Hepatocyte (in vitro differentiated cells): ENCODE data around the gene ARHGAP22. TPM values are rescaled to one million over a fixed set of nuclear protein-coding genes. Genes with fewer than 3 reads are reported as not detected.

Experiments
- DNase-seq: peaks from one replicate; pipeline ENCODE4 v3.0.0-alpha.2; 2016; ENCODE audit warnings: low spot score
- H2AFZ ChIP-seq: fragments of 200-600 bp; sonication (generic); 2 replicates; pipeline ENCODE4 v1.6.0; 2016; ENCODE audit warnings: antibody characterized with exemption, mild to moderate bottlenecking
- H3K27ac ChIP-seq: fragments of 200-600 bp; sonication (generic); 2 replicates; pipeline ENCODE4 v1.5.1; 2016; ENCODE audit warnings: mild to moderate bottlenecking
- H3K27me3 ChIP-seq: fragments of 200-600 bp; sonication (generic); 2 replicates; pipeline ENCODE4 v1.6.1; 2016
- H3K36me3 ChIP-seq: fragments of 200-600 bp; sonication (generic); replicated peaks from 2 replicates; pipeline ENCODE4 v1.5.1; 2016; ENCODE audit warnings: low read depth; ENCODE audit not compliant: insufficient read depth
- H3K4me1 ChIP-seq: fragments of 200-600 bp; sonication (generic); 2 replicates; pipeline ENCODE4 v1.5.1; 2016; ENCODE audit warnings: mild to moderate bottlenecking, moderate library complexity; ENCODE audit not compliant: insufficient read depth
- H3K4me2 ChIP-seq: fragments of 200-600 bp; sonication (generic); 2 replicates; pipeline ENCODE4 v1.6.0; 2016
- H3K4me3 ChIP-seq: fragments of 200-600 bp; sonication (generic); 2 replicates; pipeline ENCODE4 v1.5.1; 2016; ENCODE audit warnings: mild to moderate bottlenecking
- H3K79me2 ChIP-seq: fragments of 200-600 bp; sonication (generic); 2 replicates; pipeline ENCODE4 v1.6.0; 2017; ENCODE audit warnings: mild to moderate bottlenecking
- H3K9me2 ChIP-seq: fragments of 200-600 bp; sonication (generic); replicated peaks from 2 replicates; pipeline ENCODE4 v1.6.0; 2017; ENCODE audit warnings: mild to moderate bottlenecking; ENCODE audit not compliant: insufficient read depth
- H3K9me3 ChIP-seq: fragments of 200-600 bp; sonication (generic); 2 replicates; pipeline ENCODE4 v1.5.1; 2016; ENCODE audit warnings: low read depth, mild to moderate bottlenecking
- H4K20me1 ChIP-seq: fragments of 200-600 bp; sonication (generic); 2 replicates; pipeline ENCODE4 v1.6.0; 2016; ENCODE audit warnings: mild to moderate bottlenecking; ENCODE audit not compliant: insufficient read depth, poor library complexity, severe bottlenecking
- CTCF ChIP-seq: fragments of 200-600 bp; sonication (generic); IDR thresholded peaks from 2 replicates; pipeline ENCODE4 v1.5.1; 2016; ENCODE audit warnings: antibody characterized with exemption, mild to moderate bottlenecking; ENCODE audit not compliant: poor library complexity
- EZH2 ChIP-seq: fragments of 200-600 bp; sonication (generic); IDR thresholded peaks from 2 replicates; pipeline ENCODE4 v1.6.1; 2016; ENCODE audit warnings: antibody characterized with exemption, mild to moderate bottlenecking, borderline replicate concordance
- EZH2phosphoT487 ChIP-seq: fragments of 200-600 bp; sonication (generic); IDR thresholded peaks from one replicate; pipeline ENCODE4 v1.6.1; 2018; ENCODE audit warnings: antibody characterized with exemption, mild to moderate bottlenecking, low read depth, moderate library complexity; ENCODE audit not compliant: unreplicated experiment, severe bottlenecking
- WGBS: methylation state at CpG from one replicate; pipeline ENCODE4 v1.1.6; 2016; ENCODE audit warnings: low lambda C conversion rate; ENCODE audit errors: missing lambda C conversion rate; 5-methylcytosine and 5-hydroxymethylcytosine counted together
- polyA plus RNA-seq: library from polyadenylated mRNA; unstranded; fragments of >200 nt; fragmentation: Nextera tagmentation; extraction: Ambion mirVana; gene quantifications from 2 replicates; pipeline ENCODE4 v1.2.1, GENCODE V29; 2016
- total RNA-seq: library from RNA; depleted of rRNA; stranded (reverse); fragments of >200 nt; gene quantifications from 2 replicates; pipeline ENCODE4 v1.2.3, GENCODE V29; 2014

The ARHGAP22 gene
- total and polyA plus RNA-seq, 2 experiments from 2014 or later, result 1.7 to 1.8 TPM

GRCh38 chr10:48590945-48591344 lies 13.9 kb downstream of the ARHGAP22 start:
- no peaks in the 10 kb centered on the region for H3K9me3 ChIP-seq
- H3K27me3 ChIP-seq, result no peaks in the 10 kb centered on the region
- H2AFZ ChIP-seq, result no peak overlapping the region
- 92% methylated on average over 10 of the region's 10 CpGs for WGBS
- H3K27ac ChIP-seq, result no peak overlapping the region
- DNase-seq, result no peak
- no peak overlapping the region for H3K4me2 ChIP-seq
- no peaks in the 10 kb centered on the region for H4K20me1 ChIP-seq
- no peaks in the 10 kb centered on the region for H3K79me2 ChIP-seq
- TF ChIP-seq EZH2, result no peak
- TF ChIP-seq EZH2phosphoT487, result no peak
- TF ChIP-seq CTCF, result no peak
- H3K36me3 ChIP-seq, result no peaks in the 10 kb centered on the region
- H3K9me2 ChIP-seq, result no peaks in the 10 kb centered on the region
- no peak overlapping the region for H3K4me3 ChIP-seq
- no peaks in the 10 kb centered on the region for H3K4me1 ChIP-seq

- no peaks in the 10 kb centered on the region for H3K4me1 ChIP-seq
- H2AFZ ChIP-seq, result no peak overlapping the region
- no peak overlapping the region for H3K4me2 ChIP-seq
- H3K9me2 ChIP-seq, result no peaks in the 10 kb centered on the region
- no peaks in the 10 kb centered on the region for H3K9me3 ChIP-seq
- no peak overlapping the region for H3K4me3 ChIP-seq
- no peaks in the 10 kb centered on the region for H3K36me3 ChIP-seq
- no peaks in the 10 kb centered on the region for H3K79me2 ChIP-seq
- H4K20me1 ChIP-seq, result no peaks in the 10 kb centered on the region
- no peak overlapping the region for H3K27ac ChIP-seq
- no peaks in the 10 kb centered on the region for H3K27me3 ChIP-seq
- TF ChIP-seq EZH2phosphoT487 (no peak), CTCF (no peak), EZH2 (no peak)
- WGBS, result 93% methylated on average over 5 of the region's 5 CpGs
- DNase-seq, result no peak
Measured at GRCh38 chr10:48589266-48589665, 15.6 kb downstream of the ARHGAP22 start.

- TF ChIP-seq EZH2, result no peak
- TF ChIP-seq EZH2phosphoT487, result no peak
- TF ChIP-seq CTCF, result no peak
- no peaks in the 10 kb centered on the region for H3K79me2 ChIP-seq
- DNase-seq, result no peak
- H3K9me2 ChIP-seq, result no peaks in the 10 kb centered on the region
- H3K4me3 ChIP-seq, result no peak overlapping the region
- no peaks in the 10 kb centered on the region for H3K36me3 ChIP-seq
- H3K4me2 ChIP-seq, result no peak overlapping the region
- no peak overlapping the region for H3K27ac ChIP-seq
- no peaks in the 10 kb centered on the region for H3K9me3 ChIP-seq
- H3K4me1 ChIP-seq, result no peaks in the 10 kb centered on the region
- no peak overlapping the region for H2AFZ ChIP-seq
- no peaks in the 10 kb centered on the region for H3K27me3 ChIP-seq
- WGBS, result 71% methylated on average over 3 of the region's 3 CpGs
- H4K20me1 ChIP-seq, result no peaks in the 10 kb centered on the region
Measured at GRCh38 chr10:48587819-48588218, 17.1 kb downstream of the ARHGAP22 start.

GRCh38 chr10:48587101-48587500 lies 17.8 kb downstream of the ARHGAP22 start:
- Histone ChIP-seq H3K36me3 (no peaks in the 10 kb centered on the region), H3K79me2 (no peaks in the 10 kb centered on the region), H3K27me3 (no peaks in the 10 kb centered on the region), H3K9me3 (no peaks in the 10 kb centered on the region), H3K27ac (no peak overlapping the region), H3K4me2 (no peak overlapping the region), H2AFZ (no peak overlapping the region), H3K4me1 (no peaks in the 10 kb centered on the region), H3K9me2 (no peaks in the 10 kb centered on the region), H3K4me3 (no peak overlapping the region), H4K20me1 (no peaks in the 10 kb centered on the region)
- 49% methylated on average over 2 of the region's 2 CpGs for WGBS
- TF ChIP-seq EZH2, result no peak
- TF ChIP-seq CTCF, result no peak
- no peak for TF ChIP-seq EZH2phosphoT487
- no peak for DNase-seq
